ENCODE measurements around the gene RCOR2. TPM values are rescaled to one million over a fixed set of nuclear protein-coding genes. Genes with fewer than 3 reads are reported as not detected.

RCOR2 gene
- total and polyA plus RNA-seq, 2 of the 4 experiments (the other 2 are of a cell fraction): 0.90 to 2.0 TPM

- H3K56ac ChIP-seq (ENCODE audit: extremely low read depth, insufficient read depth, low read length): peak overlapping the region; percentile 53
- H3K79me1 ChIP-seq (ENCODE audit: low read depth in 1 of 2, low read length in 2 of 2): peaks cover 23 to 48% of the 10 kb centered on the region in 2 experiments
- H3K27ac ChIP-seq (ENCODE audit: insufficient read depth, low read length): peak overlapping the region; percentile 81
- H3K4me2 ChIP-seq (ENCODE audit: low read depth, low read length): peak overlapping the region; percentile 99
- peak overlapping the region; percentile 12; the same call in 1 of the 2 replicates for H4K91ac ChIP-seq (ENCODE audit: insufficient read depth, low read depth, low read length)
- H3K36me3 ChIP-seq (ENCODE audit: control insufficient read depth, insufficient read depth, low read length): no peaks in the 10 kb centered on the region
- H3K9ac ChIP-seq (ENCODE audit: low read depth, low read length): peak overlapping the region; percentile 91
- in situ Hi-C loops (cut with MboI; ENCODE audit: low sequenced_read_pairs): loop anchor here (25.0 kb wide), 1 partner anchor 452 kb away; the partner anchor contains the start of gene PLAAT5
- no peak for DNase-seq
- no peaks in the 10 kb centered on the region for H3K27me3 ChIP-seq (ENCODE audit: control insufficient read depth, insufficient read depth, low read length)
- H3K23ac ChIP-seq (ENCODE audit: low read depth, low read length): peak overlapping the region; percentile 81
- H3K9me3 ChIP-seq (ENCODE audit: control insufficient read depth, insufficient read depth, low read length): no peaks in the 10 kb centered on the region
- no peaks in the 10 kb centered on the region for H3K4me1 ChIP-seq (ENCODE audit: control insufficient read depth, insufficient read depth, low read length)
- no peak overlapping the region for H2BK5ac ChIP-seq (ENCODE audit: low read depth, low read length, poor library complexity, severe bottlenecking)
- no CpG with 5 or more reads among the region's 26 CpGs for WGBS, 2 experiments (ENCODE audit: extremely low coverage in 2 of 2, insufficient read length in 1 of 2)
- peak overlapping the region; percentile 79; the same call in 1 of the 2 replicates for H2AK5ac ChIP-seq (ENCODE audit: low read depth, low read length)
- H3K14ac ChIP-seq (replicated peaks; ENCODE audit: low read depth, low read length): peak overlapping the region; percentile 95
- peak overlapping the region; percentile 13; the same call in 1 of the 2 replicates for H2BK120ac ChIP-seq (ENCODE audit: low read depth, low read length)
- H2AFZ ChIP-seq (replicated peaks; ENCODE audit: low read length, poor library complexity): peak overlapping the region; percentile 98
- H4K5ac ChIP-seq (ENCODE audit: low read depth, low read length): no peak overlapping the region; the same call in 1 of the 2 replicates
- ChIA-PET CTCF (no interaction called here), POLR2A (ENCODE audit: unreplicated experiment) (no interaction called here)
- H2AK9ac ChIP-seq (replicated peaks; ENCODE audit: low read depth, low read length, poor library complexity): peak overlapping the region; percentile 96
- no peak overlapping the region for H2BK15ac ChIP-seq (ENCODE audit: low read depth, low read length)
- H4K20me1 ChIP-seq (ENCODE audit: insufficient read depth, low read length): peaks cover 3% of the 10 kb centered on the region
- dilution Hi-C loops (cut with HindIII; ENCODE audit: low sequenced_read_pairs, unreplicated experiment): no loop called here
- TF ChIP-seq, protein P1, sequence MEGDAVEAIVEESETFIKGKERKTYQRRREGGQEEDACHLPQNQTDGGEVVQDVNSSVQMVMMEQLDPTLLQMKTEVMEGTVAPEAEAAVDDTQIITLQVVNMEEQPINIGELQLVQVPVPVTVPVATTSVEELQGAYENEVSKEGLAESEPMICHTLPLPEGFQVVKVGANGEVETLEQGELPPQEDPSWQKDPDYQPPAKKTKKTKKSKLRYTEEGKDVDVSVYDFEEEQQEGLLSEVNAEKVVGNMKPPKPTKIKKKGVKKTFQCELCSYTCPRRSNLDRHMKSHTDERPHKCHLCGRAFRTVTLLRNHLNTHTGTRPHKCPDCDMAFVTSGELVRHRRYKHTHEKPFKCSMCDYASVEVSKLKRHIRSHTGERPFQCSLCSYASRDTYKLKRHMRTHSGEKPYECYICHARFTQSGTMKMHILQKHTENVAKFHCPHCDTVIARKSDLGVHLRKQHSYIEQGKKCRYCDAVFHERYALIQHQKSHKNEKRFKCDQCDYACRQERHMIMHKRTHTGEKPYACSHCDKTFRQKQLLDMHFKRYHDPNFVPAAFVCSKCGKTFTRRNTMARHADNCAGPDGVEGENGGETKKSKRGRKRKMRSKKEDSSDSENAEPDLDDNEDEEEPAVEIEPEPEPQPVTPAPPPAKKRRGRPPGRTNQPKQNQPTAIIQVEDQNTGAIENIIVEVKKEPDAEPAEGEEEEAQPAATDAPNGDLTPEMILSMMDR (conservative IDR thresholded peaks at IDR 0.05; ENCODE audit: low read depth, low read length): no peak
- no peak for TF ChIP-seq RCOR1 (IDR thresholded peaks at IDR 0.05; ENCODE audit: insufficient replicate concordance, low read length)
- no peak for TF ChIP-seq MAZ (IDR thresholded peaks at IDR 0.05; ENCODE audit: borderline replicate concordance, low read depth, low read length)
- no peak for TF ChIP-seq FOS (IDR thresholded peaks at IDR 0.05; ENCODE audit: low read depth, low read length)
- no peak for TF ChIP-seq BHLHE40 (IDR thresholded peaks at IDR 0.05; ENCODE audit: low read depth, low read length)
- TF ChIP-seq NFE2L2 (IDR thresholded peaks at IDR 0.05; ENCODE audit: low read depth, low read length): no peak
- TF ChIP-seq RAD21 (IDR thresholded peaks at IDR 0.05; ENCODE audit: low read length): no peak; the same call in 1 of the 2 replicates
- no peak for TF ChIP-seq POLR2A (IDR thresholded peaks at IDR 0.05; ENCODE audit: low read depth, low read length)
- TF ChIP-seq USF2 (IDR thresholded peaks at IDR 0.05; ENCODE audit: low read depth, low read length): no peak
- TF ChIP-seq SMC3 (IDR thresholded peaks at IDR 0.05; ENCODE audit: low read depth, low read length): no peak
- TF ChIP-seq CEBPB (IDR thresholded peaks at IDR 0.05; ENCODE audit: low read depth, low read length): no peak
- no peak for TF ChIP-seq CHD1 (IDR thresholded peaks at IDR 0.05; ENCODE audit: low read depth, low read length)
- no peak for TF ChIP-seq MXI1 (IDR thresholded peaks at IDR 0.05; ENCODE audit: borderline replicate concordance, low read depth, low read length)
- TF ChIP-seq, protein P2, sequence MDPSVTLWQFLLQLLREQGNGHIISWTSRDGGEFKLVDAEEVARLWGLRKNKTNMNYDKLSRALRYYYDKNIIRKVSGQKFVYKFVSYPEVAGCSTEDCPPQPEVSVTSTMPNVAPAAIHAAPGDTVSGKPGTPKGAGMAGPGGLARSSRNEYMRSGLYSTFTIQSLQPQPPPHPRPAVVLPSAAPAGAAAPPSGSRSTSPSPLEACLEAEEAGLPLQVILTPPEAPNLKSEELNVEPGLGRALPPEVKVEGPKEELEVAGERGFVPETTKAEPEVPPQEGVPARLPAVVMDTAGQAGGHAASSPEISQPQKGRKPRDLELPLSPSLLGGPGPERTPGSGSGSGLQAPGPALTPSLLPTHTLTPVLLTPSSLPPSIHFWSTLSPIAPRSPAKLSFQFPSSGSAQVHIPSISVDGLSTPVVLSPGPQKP (IDR thresholded peaks at IDR 0.05; ENCODE audit: borderline replicate concordance, low read depth, low read length): no peak
- peak overlapping the region; percentile 90 for H3K4me3 ChIP-seq (ENCODE audit: insufficient read depth, low read depth, low read length)
- no peak for ATAC-seq (ENCODE audit: low read depth)
- BruUV-seq (replicated peaks): no TSS peak
- H3K18ac ChIP-seq (ENCODE audit: low read depth, low read length): no peak overlapping the region
- H3K9me1 ChIP-seq (ENCODE audit: insufficient read depth, low read length): no peaks in the 10 kb centered on the region; the same call in 1 of the 2 replicates
- intact Hi-C loops (cut with micrococcal nuclease): loop anchor here (2.0 kb wide), 1 partner anchor 23 kb away; the partner anchor contains the start of gene RCOR2
- peak overlapping the region; percentile 80 to 90; a peak in 2 of 4 replicates for H4K8ac ChIP-seq (ENCODE audit: low read depth in 2 of 2, low read length in 2 of 2)
- H3K4ac ChIP-seq (ENCODE audit: low read depth, low read length): peak overlapping the region; percentile 83
- no peak overlapping the region for H2BK20ac ChIP-seq (ENCODE audit: low read depth, low read length)
Measured at GRCh38 chr11:63939397-63939891, 22.5 kb upstream of the RCOR2 start.
